ENCODE results near the gene SIRPA. TPM values are rescaled to one million over a fixed set of nuclear protein-coding genes. Genes with fewer than 3 reads are reported as not detected.

SIRPA gene
- polyA plus RNA-seq, 1 donor (not counting 4 experiments of a cell fraction or from before 2014, with no cell fraction given), result 23.7 TPM

DNA sequence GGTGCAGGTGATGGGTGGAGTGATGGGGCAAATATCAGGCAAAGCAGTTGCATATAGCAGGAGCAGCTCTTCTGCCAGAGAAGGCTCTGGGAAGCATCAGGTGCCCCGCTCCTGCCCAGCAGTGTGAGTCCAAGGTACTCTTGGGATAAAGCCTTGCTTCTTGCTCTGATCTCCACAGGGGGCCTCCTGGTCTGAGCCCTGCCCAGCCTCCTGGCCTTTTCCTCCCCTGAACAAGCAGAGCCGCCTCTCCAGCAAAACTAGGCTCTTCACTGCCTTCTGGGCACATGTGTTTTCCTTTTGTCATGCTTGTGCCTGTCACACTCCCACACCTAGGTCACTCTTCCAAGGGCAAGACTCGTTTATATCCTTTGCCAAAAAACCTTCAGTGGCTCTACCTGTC is 34.3 kb downstream of the SIRPA start:
- FAIRE-seq (no peak), DNase-seq (ENCODE audit: low read depth, low spot score) (no peak)
- Histone ChIP-seq H3K9ac (ENCODE audit: control insufficient read depth, extremely low read depth, insufficient read depth, low read length) (no peak overlapping the region), H3K27ac (ENCODE audit: control insufficient read depth, insufficient read depth, low read length) (no peak overlapping the region), H3K9me3 (ENCODE audit: control insufficient read depth, low read depth, low read length) (no peaks in the 10 kb centered on the region), H3K4me2 (ENCODE audit: control insufficient read depth, extremely low read depth, insufficient read depth, low read depth, low read length) (no peak overlapping the region), H3K4me1 (ENCODE audit: control insufficient read depth, extremely low read depth, insufficient read depth, low read length) (peaks cover 15% of the 10 kb centered on the region), H3K9me1 (ENCODE audit: control insufficient read depth, extremely low read depth, insufficient read depth, low read length) (no peaks in the 10 kb centered on the region), H3K27me3 (ENCODE audit: control insufficient read depth, extremely low read depth, insufficient read depth, low read length) (no peaks in the 10 kb centered on the region), H4K20me1 (ENCODE audit: control insufficient read depth, extremely low read depth, insufficient read depth, low read length) (no peaks in the 10 kb centered on the region), H2AFZ (ENCODE audit: control insufficient read depth, low read length) (no peak overlapping the region), H3K36me3 (ENCODE audit: control insufficient read depth in 2 of 2, extremely low read depth in 1 of 2, insufficient read depth in 2 of 2, low read length in 2 of 2) (peaks cover 8 to 12% of the 10 kb centered on the region in 2 experiments), H3K4me3 (ENCODE audit: control insufficient read depth in 2 of 3, extremely low read depth in 1 of 3, insufficient read depth in 2 of 3, low read depth in 1 of 3, low read length in 3 of 3) (no peak overlapping the region), H3K79me2 (ENCODE audit: control insufficient read depth, insufficient read depth, low read length) (no peaks in the 10 kb centered on the region)
- dilution Hi-C loops (cut with MboI; ENCODE audit: extremely low pct_ligation_motif_present, low sequenced_read_pairs), result no loop called here
- TF ChIP-seq, protein P1, sequence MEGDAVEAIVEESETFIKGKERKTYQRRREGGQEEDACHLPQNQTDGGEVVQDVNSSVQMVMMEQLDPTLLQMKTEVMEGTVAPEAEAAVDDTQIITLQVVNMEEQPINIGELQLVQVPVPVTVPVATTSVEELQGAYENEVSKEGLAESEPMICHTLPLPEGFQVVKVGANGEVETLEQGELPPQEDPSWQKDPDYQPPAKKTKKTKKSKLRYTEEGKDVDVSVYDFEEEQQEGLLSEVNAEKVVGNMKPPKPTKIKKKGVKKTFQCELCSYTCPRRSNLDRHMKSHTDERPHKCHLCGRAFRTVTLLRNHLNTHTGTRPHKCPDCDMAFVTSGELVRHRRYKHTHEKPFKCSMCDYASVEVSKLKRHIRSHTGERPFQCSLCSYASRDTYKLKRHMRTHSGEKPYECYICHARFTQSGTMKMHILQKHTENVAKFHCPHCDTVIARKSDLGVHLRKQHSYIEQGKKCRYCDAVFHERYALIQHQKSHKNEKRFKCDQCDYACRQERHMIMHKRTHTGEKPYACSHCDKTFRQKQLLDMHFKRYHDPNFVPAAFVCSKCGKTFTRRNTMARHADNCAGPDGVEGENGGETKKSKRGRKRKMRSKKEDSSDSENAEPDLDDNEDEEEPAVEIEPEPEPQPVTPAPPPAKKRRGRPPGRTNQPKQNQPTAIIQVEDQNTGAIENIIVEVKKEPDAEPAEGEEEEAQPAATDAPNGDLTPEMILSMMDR (optimal IDR thresholded peaks at IDR 0.05 in 1 of 3, IDR thresholded peaks at IDR 0.05 in 1 of 3, conservative IDR thresholded peaks at IDR 0.05 in 1 of 3; ENCODE audit: extremely low read depth in 1 of 3, insufficient read depth in 2 of 3, low read length in 3 of 3), result no peak
- TF ChIP-seq EZH2 (IDR thresholded peaks at IDR 0.05; ENCODE audit: low read length), result no peak

DNA sequence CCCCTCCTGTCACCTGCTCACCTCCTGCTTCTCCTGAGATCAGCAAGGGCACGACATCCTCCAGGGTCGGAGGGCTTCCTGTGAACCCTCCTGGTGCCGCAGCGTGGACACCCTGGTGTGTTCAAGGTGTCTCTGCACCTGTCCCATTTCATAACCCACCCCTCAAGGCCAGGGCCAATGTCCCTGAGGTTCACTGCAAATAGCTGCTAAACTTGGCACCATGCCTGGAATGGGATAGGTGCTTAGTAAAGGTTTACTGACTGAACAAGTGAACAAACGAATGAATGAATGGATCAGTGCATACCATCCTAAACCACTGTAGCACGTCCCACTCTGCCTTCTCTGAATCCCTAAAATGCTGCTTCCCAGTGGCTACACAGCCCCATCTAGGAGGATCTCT is 35.0 kb downstream of the SIRPA start:
- H3K36me3 ChIP-seq (ENCODE audit: control insufficient read depth in 2 of 2, extremely low read depth in 1 of 2, insufficient read depth in 2 of 2, low read length in 2 of 2), result peaks cover 6 to 9% of the 10 kb centered on the region in 2 experiments
- peaks cover 22% of the 10 kb centered on the region for H3K4me1 ChIP-seq (ENCODE audit: control insufficient read depth, extremely low read depth, insufficient read depth, low read length)
- no peaks in the 10 kb centered on the region for H4K20me1 ChIP-seq (ENCODE audit: control insufficient read depth, extremely low read depth, insufficient read depth, low read length)
- FAIRE-seq (no peak), DNase-seq (ENCODE audit: low read depth, low spot score) (no peak)
- H3K79me2 ChIP-seq (ENCODE audit: control insufficient read depth, insufficient read depth, low read length), result no peaks in the 10 kb centered on the region
- H3K9me1 ChIP-seq (ENCODE audit: control insufficient read depth, extremely low read depth, insufficient read depth, low read length), result no peaks in the 10 kb centered on the region
- H3K9me3 ChIP-seq (ENCODE audit: control insufficient read depth, low read depth, low read length), result no peaks in the 10 kb centered on the region
- no peak overlapping the region for H3K27ac ChIP-seq (ENCODE audit: control insufficient read depth, insufficient read depth, low read length)
- TF ChIP-seq, protein P1 (optimal IDR thresholded peaks at IDR 0.05 in 1 of 3, IDR thresholded peaks at IDR 0.05 in 1 of 3, conservative IDR thresholded peaks at IDR 0.05 in 1 of 3; ENCODE audit: extremely low read depth in 1 of 3, insufficient read depth in 2 of 3, low read length in 3 of 3), result no peak
- TF ChIP-seq EZH2 (IDR thresholded peaks at IDR 0.05; ENCODE audit: low read length), result no peak
- H3K9ac ChIP-seq (ENCODE audit: control insufficient read depth, extremely low read depth, insufficient read depth, low read length), result no peak overlapping the region
- no peak overlapping the region for H3K4me2 ChIP-seq (ENCODE audit: control insufficient read depth, extremely low read depth, insufficient read depth, low read depth, low read length)
- H2AFZ ChIP-seq (ENCODE audit: control insufficient read depth, low read length), result no peak overlapping the region
- no peaks in the 10 kb centered on the region for H3K27me3 ChIP-seq (ENCODE audit: control insufficient read depth, extremely low read depth, insufficient read depth, low read length)
- H3K4me3 ChIP-seq (ENCODE audit: control insufficient read depth in 2 of 3, extremely low read depth in 1 of 3, insufficient read depth in 2 of 3, low read depth in 1 of 3, low read length in 3 of 3), result no peak overlapping the region
- dilution Hi-C loops (cut with MboI; ENCODE audit: extremely low pct_ligation_motif_present, low sequenced_read_pairs), result no loop called here
